22Rv1 (cell line): ENCODE measurements around the gene RIBC1.

Experiments used
- CTCF ChIP-seq: fragments of 450-650 bp; IDR thresholded peaks from 2 replicates; pipeline ENCODE4 v1.5.1; 2017; ENCODE audit warnings: mild to moderate bottlenecking
- ZFX ChIP-seq: fragments of 450-650 bp; IDR thresholded peaks from 2 replicates; pipeline ENCODE4 v1.6.1; 2017; ENCODE audit warnings: antibody characterized with exemption, borderline replicate concordance

DNA sequence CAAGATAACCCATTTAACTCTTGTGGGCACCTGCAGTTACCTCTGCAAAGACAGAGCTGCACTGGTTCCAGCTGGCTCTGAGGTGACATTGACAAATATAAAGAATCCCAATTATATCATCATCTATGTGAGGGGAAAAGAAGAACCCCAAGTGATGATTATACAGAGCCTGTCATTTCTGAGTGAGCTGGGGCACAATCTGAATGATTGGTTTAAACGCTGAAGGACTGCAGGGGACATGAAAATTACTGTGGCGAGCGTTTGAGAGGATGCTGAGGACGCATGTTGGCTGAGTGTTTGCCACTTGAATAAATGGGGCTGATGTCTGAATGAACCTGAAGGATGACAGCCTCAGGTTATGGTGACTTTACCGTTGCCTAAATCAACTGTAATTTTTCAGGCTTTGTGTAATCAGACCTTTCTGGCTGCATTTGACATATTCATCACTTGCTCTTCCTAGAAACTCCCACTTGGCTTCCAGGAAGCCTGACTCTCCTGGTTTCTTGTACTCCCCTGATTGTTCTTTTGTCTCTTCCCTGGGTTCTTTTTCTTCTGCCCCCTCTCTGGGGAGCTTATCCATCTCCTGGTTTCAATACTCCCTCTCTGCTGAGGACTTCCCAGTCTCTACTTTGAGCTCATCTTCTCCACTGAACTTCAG is 15.6 kb downstream of the RIBC1 start:
- TF ChIP-seq CTCF (no peak), ZFX (no peak)
